Measurements from ENCODE around the gene TJP2. TPM values are rescaled to one million over a fixed set of nuclear protein-coding genes. Genes with fewer than 3 reads are reported as not detected.

The TJP2 gene
- total and polyA plus RNA-seq, 2 donors (not counting 3 experiments of a cell fraction or from before 2014, with no cell fraction given): 83.0 to 168 TPM

DNA sequence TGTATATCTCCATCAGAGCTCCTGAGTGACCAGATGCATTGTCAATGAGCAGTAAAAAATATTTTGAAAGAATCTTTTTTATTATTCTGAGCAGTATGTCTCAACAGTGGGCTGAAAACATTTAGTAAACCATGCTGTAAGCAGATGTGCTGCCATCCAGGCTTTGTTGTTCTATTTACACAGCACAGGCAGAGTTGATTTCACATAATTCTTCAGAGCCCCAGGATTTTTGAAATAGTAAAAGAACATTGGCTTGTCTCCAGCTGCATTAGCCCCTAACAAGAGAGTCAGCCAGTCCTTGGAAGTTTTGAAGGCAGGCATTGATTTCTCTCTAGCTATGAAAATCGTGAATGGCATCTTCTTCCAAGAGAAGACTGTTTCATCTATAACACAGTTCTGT lies 125.7 kb downstream of the TJP2 start:
- POLR2A ChIA-PET: no interaction called here
- Histone ChIP-seq H3K79me2 (ENCODE audit: control insufficient read depth, insufficient read depth, low read length) (no peaks in the 10 kb centered on the region), H3K9me3 (replicated peaks; ENCODE audit: control insufficient read depth, insufficient read depth, low read length) (no peaks in the 10 kb centered on the region), H3K36me3 (ENCODE audit: control insufficient read depth in 2 of 2, extremely low read depth in 1 of 2, insufficient read depth in 2 of 2, low read length in 2 of 2) (no peaks in the 10 kb centered on the region), H3K4me2 (ENCODE audit: insufficient read depth, low read length) (no peak overlapping the region), H3K4me3 (replicated peaks in 1 of 3; ENCODE audit: insufficient read depth in 1 of 3, low read depth in 1 of 3, low read length in 3 of 3) (no peak overlapping the region), H3K9ac (replicated peaks; ENCODE audit: extremely low read depth, insufficient read depth, low read length) (no peak overlapping the region), H3K27ac (ENCODE audit: insufficient read depth, low read depth, low read length) (no peak overlapping the region), H2AFZ (ENCODE audit: low read depth, low read length) (no peak overlapping the region), H3K27me3 (ENCODE audit: control insufficient read depth in 2 of 2, insufficient read depth in 2 of 2, low read length in 2 of 2) (peaks cover 6 to 13% of the 10 kb centered on the region in 2 experiments), H4K20me1 (replicated peaks; ENCODE audit: control insufficient read depth, extremely low read depth, insufficient read depth, low read length) (no peaks in the 10 kb centered on the region), H3K9me1 (replicated peaks; ENCODE audit: control insufficient read depth, extremely low read depth, insufficient read depth, low read length) (no peaks in the 10 kb centered on the region), H3K4me1 (ENCODE audit: control insufficient read depth, extremely low read depth, insufficient read depth, low read length) (no peaks in the 10 kb centered on the region)
- CTCF ChIA-PET: interaction anchor here (0.5 to 2.2 kb wide), 2 partner anchors 15 to 24 kb away, joined by 3 to 6 read pairs; no protein-coding TSS in a partner anchor
- TF ChIP-seq FOS (IDR thresholded peaks at IDR 0.05; ENCODE audit: borderline replicate concordance, insufficient read depth, low read length) (no peak), POLR2AphosphoS5 (IDR thresholded peaks at IDR 0.05; ENCODE audit: insufficient read depth, low read depth, low read length) (no peak), JUN (IDR thresholded peaks at IDR 0.05; ENCODE audit: borderline replicate concordance, insufficient read depth, insufficient read length, low read depth) (no peak), POLR2A (IDR thresholded peaks at IDR 0.05; ENCODE audit: low read depth, low read length) (no peak), MYC (IDR thresholded peaks at IDR 0.05; ENCODE audit: low read depth, low read length) (no peak), GATA2 (IDR thresholded peaks at IDR 0.05; ENCODE audit: insufficient read depth, insufficient read length, low read depth, low read length) (no peak), EZH2 (IDR thresholded peaks at IDR 0.05; ENCODE audit: borderline replicate concordance, low read depth, low read length, severe bottlenecking) (no peak)
- TF ChIP-seq, protein P1, sequence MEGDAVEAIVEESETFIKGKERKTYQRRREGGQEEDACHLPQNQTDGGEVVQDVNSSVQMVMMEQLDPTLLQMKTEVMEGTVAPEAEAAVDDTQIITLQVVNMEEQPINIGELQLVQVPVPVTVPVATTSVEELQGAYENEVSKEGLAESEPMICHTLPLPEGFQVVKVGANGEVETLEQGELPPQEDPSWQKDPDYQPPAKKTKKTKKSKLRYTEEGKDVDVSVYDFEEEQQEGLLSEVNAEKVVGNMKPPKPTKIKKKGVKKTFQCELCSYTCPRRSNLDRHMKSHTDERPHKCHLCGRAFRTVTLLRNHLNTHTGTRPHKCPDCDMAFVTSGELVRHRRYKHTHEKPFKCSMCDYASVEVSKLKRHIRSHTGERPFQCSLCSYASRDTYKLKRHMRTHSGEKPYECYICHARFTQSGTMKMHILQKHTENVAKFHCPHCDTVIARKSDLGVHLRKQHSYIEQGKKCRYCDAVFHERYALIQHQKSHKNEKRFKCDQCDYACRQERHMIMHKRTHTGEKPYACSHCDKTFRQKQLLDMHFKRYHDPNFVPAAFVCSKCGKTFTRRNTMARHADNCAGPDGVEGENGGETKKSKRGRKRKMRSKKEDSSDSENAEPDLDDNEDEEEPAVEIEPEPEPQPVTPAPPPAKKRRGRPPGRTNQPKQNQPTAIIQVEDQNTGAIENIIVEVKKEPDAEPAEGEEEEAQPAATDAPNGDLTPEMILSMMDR (IDR thresholded peaks at IDR 0.05; ENCODE audit: extremely low read depth in 1 of 2, insufficient read depth in 1 of 2, low read depth in 1 of 2, low read length in 2 of 2): no peak
- TF ChIP-seq, protein P2, sequence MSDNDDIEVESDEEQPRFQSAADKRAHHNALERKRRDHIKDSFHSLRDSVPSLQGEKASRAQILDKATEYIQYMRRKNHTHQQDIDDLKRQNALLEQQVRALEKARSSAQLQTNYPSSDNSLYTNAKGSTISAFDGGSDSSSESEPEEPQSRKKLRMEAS (IDR thresholded peaks at IDR 0.05; ENCODE audit: insufficient read depth, insufficient read length): no peak
- FAIRE-seq: no peak
- intact Hi-C loops (cut with micrococcal nuclease): loop anchor here (5.0 kb wide), 1 partner anchor 47 kb away; no protein-coding TSS in a partner anchor
- BruUV-seq (replicated peaks): no TSS peak
- dilution Hi-C loops (cut with MboI; ENCODE audit: extremely low pct_ligation_motif_present, low sequenced_read_pairs): no loop called here
- DNase-seq (ENCODE audit: low read depth, low spot score): no peak

Measured in endothelial cell of umbilical vein (primary cell).